ENCODE data around the gene C22orf31.

C22orf31 gene

GRCh38 chr22:29037340-29037932, 24.2 kb downstream of the C22orf31 start:
- Histone ChIP-seq H3K4me2 (ENCODE audit: low read depth, low read length, poor library complexity, severe bottlenecking) (no peak overlapping the region), H3K4me3 (ENCODE audit: insufficient read depth, low read length, poor library complexity, severe bottlenecking) (no peak overlapping the region), H3K9ac (ENCODE audit: low read length) (no peak overlapping the region), H2AFZ (ENCODE audit: low read depth, low read length, severe bottlenecking) (no peak overlapping the region), H3K9me3 (ENCODE audit: insufficient read depth, low read length) (no peaks in the 10 kb centered on the region), H3K79me2 (ENCODE audit: insufficient read depth, low read length) (no peaks in the 10 kb centered on the region), H3K27ac (ENCODE audit: low read depth, low read length) (no peak overlapping the region), H3K27me3 (ENCODE audit: low read length) (no peaks in the 10 kb centered on the region), H4K20me1 (ENCODE audit: low read depth, low read length) (no peaks in the 10 kb centered on the region), H3F3A (ENCODE audit: insufficient read depth) (no peaks in the 10 kb centered on the region), H3K36me3 (ENCODE audit: low read length) (no peaks in the 10 kb centered on the region), H3K9me2 (replicated peaks; ENCODE audit: insufficient read depth, low read length) (no peaks in the 10 kb centered on the region)
- no peak for TF ChIP-seq CTCF (IDR thresholded peaks at IDR 0.05; ENCODE audit: insufficient read depth, low read length, poor library complexity, severe bottlenecking)
- TF ChIP-seq EZH2phosphoT487 (conservative IDR thresholded peaks at IDR 0.05; ENCODE audit: low read length): no peak

- no peaks in the 10 kb centered on the region for H3K9me2 ChIP-seq (replicated peaks; ENCODE audit: insufficient read depth, low read length)
- H3K36me3 ChIP-seq (ENCODE audit: low read length): no peaks in the 10 kb centered on the region
- no peak overlapping the region for H3K4me2 ChIP-seq (ENCODE audit: low read depth, low read length, poor library complexity, severe bottlenecking)
- H3K4me3 ChIP-seq (ENCODE audit: insufficient read depth, low read length, poor library complexity, severe bottlenecking): no peak overlapping the region
- H3F3A ChIP-seq (ENCODE audit: insufficient read depth): no peaks in the 10 kb centered on the region
- H4K20me1 ChIP-seq (ENCODE audit: low read depth, low read length): no peaks in the 10 kb centered on the region
- H3K9ac ChIP-seq (ENCODE audit: low read length): no peak overlapping the region
- no peak overlapping the region for H3K27ac ChIP-seq (ENCODE audit: low read depth, low read length)
- H3K79me2 ChIP-seq (ENCODE audit: insufficient read depth, low read length): no peaks in the 10 kb centered on the region
- H2AFZ ChIP-seq (ENCODE audit: low read depth, low read length, severe bottlenecking): no peak overlapping the region
- TF ChIP-seq EZH2phosphoT487 (conservative IDR thresholded peaks at IDR 0.05; ENCODE audit: low read length): no peak
- TF ChIP-seq CTCF (IDR thresholded peaks at IDR 0.05; ENCODE audit: insufficient read depth, low read length, poor library complexity, severe bottlenecking): no peak
- no peaks in the 10 kb centered on the region for H3K27me3 ChIP-seq (ENCODE audit: low read length)
- H3K9me3 ChIP-seq (ENCODE audit: insufficient read depth, low read length): no peaks in the 10 kb centered on the region
Observed at GRCh38 chr22:29032584-29032983, 29.0 kb downstream of the C22orf31 start.

- H3K9me3 ChIP-seq (ENCODE audit: insufficient read depth, low read length): no peaks in the 10 kb centered on the region
- no peak overlapping the region for H2AFZ ChIP-seq (ENCODE audit: low read depth, low read length, severe bottlenecking)
- no peak overlapping the region for H3K4me2 ChIP-seq (ENCODE audit: low read depth, low read length, poor library complexity, severe bottlenecking)
- no peak overlapping the region for H3K4me3 ChIP-seq (ENCODE audit: insufficient read depth, low read length, poor library complexity, severe bottlenecking)
- no peaks in the 10 kb centered on the region for H3K36me3 ChIP-seq (ENCODE audit: low read length)
- no peaks in the 10 kb centered on the region for H3K27me3 ChIP-seq (ENCODE audit: low read length)
- H3K9ac ChIP-seq (ENCODE audit: low read length): no peak overlapping the region
- no peaks in the 10 kb centered on the region for H3F3A ChIP-seq (ENCODE audit: insufficient read depth)
- no peak overlapping the region for H3K27ac ChIP-seq (ENCODE audit: low read depth, low read length)
- no peaks in the 10 kb centered on the region for H3K9me2 ChIP-seq (replicated peaks; ENCODE audit: insufficient read depth, low read length)
- no peaks in the 10 kb centered on the region for H3K79me2 ChIP-seq (ENCODE audit: insufficient read depth, low read length)
- TF ChIP-seq EZH2phosphoT487 (conservative IDR thresholded peaks at IDR 0.05; ENCODE audit: low read length) (no peak), CTCF (IDR thresholded peaks at IDR 0.05; ENCODE audit: insufficient read depth, low read length, poor library complexity, severe bottlenecking) (no peak)
- no peaks in the 10 kb centered on the region for H4K20me1 ChIP-seq (ENCODE audit: low read depth, low read length)
Observed at GRCh38 chr22:29032014-29032475, 29.6 kb downstream of the C22orf31 start.

Measured in SU-DHL-6 (cell line).